ENCODE results near the gene TMEM242. TPM values are rescaled to one million over a fixed set of nuclear protein-coding genes. Genes with fewer than 3 reads are reported as not detected.
"Not testable (repeated sequence)": the region's sequence is repeated elsewhere in the genome, so short reads cannot be mapped to it uniquely, and the experiment has no call there.

The TMEM242 gene
- 14.5 TPM for polyA plus RNA-seq

GRCh38 chr6:157323255-157323965 lies at the start of gene TMEM242:
Gene TMEM242 (minus strand): TSS chr6:157323519. CDS start chr6:157323499, 20 bp downstream.
- peaks cover 11 to 28% (median 16%) of the 10 kb centered on the region in 3 donors for H3K4me1 Mint-ChIP-seq
- H3K4me3 Mint-ChIP-seq = peak within 1 kb of the TSS; percentile 94 to 100 (median 96)
- no peaks in the 10 kb centered on the region for H3K9me3 Mint-ChIP-seq

GRCh38 chr6:157372501-157373280 lies 49.4 kb upstream of the TMEM242 start:
- Mint-ChIP-seq H3K27ac (peak overlapping the region in 1 of 3 donors; percentile 61), H3K4me3 (no peak overlapping the region), H3K9me3 (peaks cover 0 to 2% (median 0%) of the 10 kb centered on the region in 3 donors), H3K4me1 (peaks cover 14 to 20% (median 18%) of the 10 kb centered on the region in 3 donors), H3K27me3 (peaks cover 20% of the 10 kb centered on the region), H3K36me3 (no peaks in the 10 kb centered on the region)

More at GRCh38 chr6:157323255-157323965, at the start of gene TMEM242:
- peak within 1 kb of the TSS; percentile 81 to 96 (median 92) for H3K27ac Mint-ChIP-seq
- no peaks in the 10 kb centered on the region for H3K36me3 Mint-ChIP-seq
- peaks cover 14% of the 10 kb centered on the region for H3K27me3 Mint-ChIP-seq

GRCh38 chr6:157370755-157371154 lies 47.4 kb upstream of the TMEM242 start:
- Mint-ChIP-seq H3K4me1 (peaks cover 14 to 18% (median 15%) of the 10 kb centered on the region in 3 donors), H3K27me3 (peaks cover 29% of the 10 kb centered on the region), H3K27ac (no peak overlapping the region)

GRCh38 chr6:157368359-157369049 lies 45.2 kb upstream of the TMEM242 start:
- H3K27me3 Mint-ChIP-seq = peaks cover 34% of the 10 kb centered on the region
- no peaks in the 10 kb centered on the region for H3K36me3 Mint-ChIP-seq
- peak overlapping the region in 1 of 4 donors; percentile 66 for H3K4me3 Mint-ChIP-seq
- H3K9me3 Mint-ChIP-seq = peaks cover 0 to 2% (median 0%) of the 10 kb centered on the region in 3 donors
- H3K4me1 Mint-ChIP-seq = peaks cover 13 to 18% (median 14%) of the 10 kb centered on the region in 3 donors
- peak overlapping the region in 2 of 3 donors; percentile 73 to 86 for H3K27ac Mint-ChIP-seq

More at GRCh38 chr6:157370755-157371154, 47.4 kb upstream of the TMEM242 start:
- peaks cover 0 to 2% (median 0%) of the 10 kb centered on the region in 3 donors for H3K9me3 Mint-ChIP-seq
- H3K4me3 Mint-ChIP-seq = no peak overlapping the region
- H3K36me3 Mint-ChIP-seq = no peaks in the 10 kb centered on the region

GRCh38 chr6:157366648-157367047 lies 43.3 kb upstream of the TMEM242 start:
- Mint-ChIP-seq H3K4me3 (no peak overlapping the region), H3K9me3 (peaks cover 0 to 2% (median 0%) of the 10 kb centered on the region in 3 donors), H3K36me3 (no peaks in the 10 kb centered on the region), H3K27ac (no peak overlapping the region), H3K4me1 (peaks cover 13 to 18% (median 14%) of the 10 kb centered on the region in 3 donors), H3K27me3 (peaks cover 28% of the 10 kb centered on the region)

GRCh38 chr6:157364705-157365104 lies 41.4 kb upstream of the TMEM242 start:
- Mint-ChIP-seq H3K27ac (no peak overlapping the region), H3K36me3 (no peaks in the 10 kb centered on the region), H3K9me3 (peaks cover 0 to 2% (median 0%) of the 10 kb centered on the region in 3 donors), H3K4me3 (no peak overlapping the region), H3K27me3 (peaks cover 30% of the 10 kb centered on the region), H3K4me1 (peaks cover 9 to 13% (median 10%) of the 10 kb centered on the region in 3 donors)

DNA sequence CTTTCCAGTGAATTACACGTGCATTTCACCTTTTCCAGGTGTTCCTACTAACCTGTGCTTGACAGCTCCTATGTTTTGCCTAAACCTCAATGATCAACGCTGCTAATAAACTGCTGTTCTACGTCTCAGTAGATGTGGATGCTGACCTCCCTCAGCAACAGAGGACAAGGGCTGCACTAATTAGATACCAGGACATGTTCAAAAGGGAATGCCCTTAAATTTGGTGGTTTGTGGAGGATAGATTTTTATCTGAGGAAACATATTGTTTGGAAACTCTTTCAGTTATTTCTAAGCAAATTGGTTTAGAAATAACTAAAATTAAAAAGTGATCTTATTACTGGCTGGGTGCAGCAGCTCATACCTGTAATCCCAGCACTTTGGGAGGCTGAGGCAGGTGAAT lies 38.6 kb upstream of the TMEM242 start:
- H3K4me1 Mint-ChIP-seq = peaks cover 0 to 2% (median 0%) of the 10 kb centered on the region in 3 donors
- no peaks in the 10 kb centered on the region for H3K9me3 Mint-ChIP-seq
- H3K36me3 Mint-ChIP-seq = no peaks in the 10 kb centered on the region
- peaks cover 25% of the 10 kb centered on the region for H3K27me3 Mint-ChIP-seq
- no peak overlapping the region for H3K27ac Mint-ChIP-seq
- no peak overlapping the region for H3K4me3 Mint-ChIP-seq

DNA sequence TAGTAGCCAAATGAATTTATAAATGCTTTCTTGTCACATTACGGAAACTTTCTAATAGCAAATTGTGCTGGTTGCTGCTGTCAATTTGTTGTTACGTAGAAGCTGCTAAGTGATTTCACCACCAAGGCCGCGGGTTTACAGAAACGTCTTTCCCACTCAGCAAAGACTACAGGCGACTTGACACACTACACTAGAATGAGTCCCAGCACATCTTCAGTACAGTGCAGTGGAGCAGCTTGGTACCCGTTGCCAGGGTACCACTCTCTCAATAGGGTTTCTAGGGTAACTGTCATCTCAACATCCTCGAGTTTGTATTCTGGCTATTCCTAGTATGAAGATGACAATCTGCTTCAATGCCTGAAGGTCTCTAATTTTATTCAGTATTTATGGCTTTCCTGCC lies 35.0 kb upstream of the TMEM242 start:
- peaks cover 0 to 2% (median 0%) of the 10 kb centered on the region in 3 donors for H3K4me1 Mint-ChIP-seq
- H3K27ac Mint-ChIP-seq = no peak overlapping the region
- no peak overlapping the region for H3K4me3 Mint-ChIP-seq
- peaks cover 16% of the 10 kb centered on the region for H3K27me3 Mint-ChIP-seq
- H3K9me3 Mint-ChIP-seq = no peaks in the 10 kb centered on the region
- no peaks in the 10 kb centered on the region for H3K36me3 Mint-ChIP-seq

DNA sequence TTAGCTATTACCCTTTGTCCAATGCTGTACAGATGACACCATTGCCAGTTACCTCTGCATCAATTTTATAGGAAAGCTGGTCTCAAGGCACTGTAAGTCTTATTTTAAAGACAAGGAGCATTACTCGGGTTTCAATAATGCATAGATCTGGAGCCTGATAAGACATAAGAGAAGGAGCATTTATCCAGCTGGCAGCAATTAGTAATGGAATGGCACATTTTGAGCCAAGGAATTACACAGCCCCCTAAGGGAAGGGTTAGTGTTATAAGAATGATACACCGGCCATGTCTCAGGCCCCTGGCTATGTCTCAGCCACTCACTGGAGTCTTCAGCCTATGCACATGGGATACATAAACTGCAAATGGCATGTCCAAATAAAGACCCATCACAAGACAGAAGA lies 23.1 kb upstream of the TMEM242 start:
- Mint-ChIP-seq H3K27ac (no peak overlapping the region), H3K4me1 (no peaks in the 10 kb centered on the region), H3K27me3 (peaks cover 13% of the 10 kb centered on the region)

GRCh38 chr6:157343732-157344131 lies 20.4 kb upstream of the TMEM242 start:
- Mint-ChIP-seq H3K27me3 (peaks cover 18% of the 10 kb centered on the region), H3K27ac (no peak overlapping the region)

More for the DNA sequence above, 23.1 kb upstream of the TMEM242 start:
- Mint-ChIP-seq H3K9me3 (peaks cover 2 to 13% (median 4%) of the 10 kb centered on the region in 3 donors), H3K4me3 (no peak overlapping the region), H3K36me3 (no peaks in the 10 kb centered on the region)

DNA sequence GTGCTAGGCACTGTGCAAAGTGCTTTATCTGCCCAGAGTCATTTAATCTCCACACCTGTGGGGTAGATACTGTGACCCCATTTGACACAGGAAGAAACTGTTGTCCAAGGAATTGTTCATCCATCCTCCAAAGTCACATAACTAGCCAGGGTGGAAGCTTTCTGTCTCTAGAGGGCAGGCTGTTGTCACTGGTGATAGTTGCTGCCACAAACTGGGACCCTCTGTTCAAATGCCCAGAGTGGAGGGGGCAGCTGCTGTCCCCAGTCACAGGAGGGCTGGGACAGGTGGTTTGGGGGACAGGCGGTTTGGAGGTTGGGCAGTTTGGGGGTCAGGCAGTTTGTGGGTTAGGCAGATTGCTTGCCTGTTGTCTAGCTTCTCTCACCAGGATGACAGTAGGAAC lies 16.1 kb upstream of the TMEM242 start:
- Mint-ChIP-seq H3K27ac (no peak overlapping the region), H3K4me3 (no peak overlapping the region), H3K9me3 (no peaks in the 10 kb centered on the region), H3K4me1 (peaks cover 0 to 4% (median 1%) of the 10 kb centered on the region in 3 donors), H3K27me3 (peaks cover 27% of the 10 kb centered on the region), H3K36me3 (peaks cover 3% of the 10 kb centered on the region)

More at GRCh38 chr6:157343732-157344131, 20.4 kb upstream of the TMEM242 start:
- Mint-ChIP-seq H3K36me3 (no peaks in the 10 kb centered on the region), H3K4me1 (peaks cover 0 to 4% (median 0%) of the 10 kb centered on the region in 3 donors), H3K9me3 (peaks cover 0 to 4% (median 2%) of the 10 kb centered on the region in 3 donors), H3K4me3 (no peak overlapping the region)

- Mint-ChIP-seq H3K4me3 (no peak overlapping the region), H3K27ac (no peak overlapping the region), H3K9me3 (no peaks in the 10 kb centered on the region), H3K27me3 (peaks cover 32% of the 10 kb centered on the region), H3K4me1 (peaks cover 0 to 6% (median 2%) of the 10 kb centered on the region in 3 donors), H3K36me3 (peaks cover 3% of the 10 kb centered on the region)
Measured at GRCh38 chr6:157337751-157338150, 14.4 kb upstream of the TMEM242 start.

GRCh38 chr6:157337276-157337675 lies 14.0 kb upstream of the TMEM242 start:
- H3K4me3 Mint-ChIP-seq, H3K4me1 Mint-ChIP-seq, H3K36me3 Mint-ChIP-seq, H3K27ac Mint-ChIP-seq, H3K9me3 Mint-ChIP-seq: not testable (repeated sequence)
- H3K27me3 Mint-ChIP-seq = peaks cover 34% of the 10 kb centered on the region

DNA sequence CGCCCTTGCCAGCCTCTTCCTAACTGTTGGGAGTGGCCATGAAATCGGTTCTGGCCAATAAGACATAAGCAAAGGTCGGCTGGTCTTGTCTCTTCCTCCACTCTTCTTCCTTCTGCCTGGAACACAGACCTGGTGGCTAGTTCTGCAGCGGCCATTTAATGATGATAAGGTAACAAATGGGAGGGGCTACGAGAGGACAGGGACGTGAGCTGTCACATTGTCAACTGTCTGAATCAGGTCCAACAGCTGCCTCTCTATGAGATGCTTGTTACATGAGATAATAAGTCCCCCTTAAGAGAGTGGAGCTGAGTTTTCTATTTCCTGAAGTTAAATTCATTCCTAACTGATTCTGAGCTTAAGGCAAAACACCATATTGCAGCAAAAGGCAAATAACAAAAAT lies 12.5 kb upstream of the TMEM242 start:
- Mint-ChIP-seq H3K9me3 (no peaks in the 10 kb centered on the region), H3K36me3 (peaks cover 3% of the 10 kb centered on the region), H3K4me1 (peaks cover 0 to 6% (median 5%) of the 10 kb centered on the region in 3 donors), H3K27me3 (peaks cover 34% of the 10 kb centered on the region), H3K4me3 (no peak overlapping the region), H3K27ac (no peak overlapping the region)
